Measurements from ENCODE around the gene MARVELD1. TPM values are rescaled to one million over a fixed set of nuclear protein-coding genes. Genes with fewer than 3 reads are reported as not detected.

MARVELD1 gene
- total and polyA plus RNA-seq, 2 of the 4 experiments (the other 2 are of a cell fraction) = 12.0 to 68.1 TPM

- no peak for TF ChIP-seq FOS (IDR thresholded peaks at IDR 0.05; ENCODE audit: low read depth, low read length)
- TF ChIP-seq, protein P1, sequence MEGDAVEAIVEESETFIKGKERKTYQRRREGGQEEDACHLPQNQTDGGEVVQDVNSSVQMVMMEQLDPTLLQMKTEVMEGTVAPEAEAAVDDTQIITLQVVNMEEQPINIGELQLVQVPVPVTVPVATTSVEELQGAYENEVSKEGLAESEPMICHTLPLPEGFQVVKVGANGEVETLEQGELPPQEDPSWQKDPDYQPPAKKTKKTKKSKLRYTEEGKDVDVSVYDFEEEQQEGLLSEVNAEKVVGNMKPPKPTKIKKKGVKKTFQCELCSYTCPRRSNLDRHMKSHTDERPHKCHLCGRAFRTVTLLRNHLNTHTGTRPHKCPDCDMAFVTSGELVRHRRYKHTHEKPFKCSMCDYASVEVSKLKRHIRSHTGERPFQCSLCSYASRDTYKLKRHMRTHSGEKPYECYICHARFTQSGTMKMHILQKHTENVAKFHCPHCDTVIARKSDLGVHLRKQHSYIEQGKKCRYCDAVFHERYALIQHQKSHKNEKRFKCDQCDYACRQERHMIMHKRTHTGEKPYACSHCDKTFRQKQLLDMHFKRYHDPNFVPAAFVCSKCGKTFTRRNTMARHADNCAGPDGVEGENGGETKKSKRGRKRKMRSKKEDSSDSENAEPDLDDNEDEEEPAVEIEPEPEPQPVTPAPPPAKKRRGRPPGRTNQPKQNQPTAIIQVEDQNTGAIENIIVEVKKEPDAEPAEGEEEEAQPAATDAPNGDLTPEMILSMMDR (conservative IDR thresholded peaks at IDR 0.05; ENCODE audit: low read depth, low read length) = no peak
- TF ChIP-seq, protein P2, sequence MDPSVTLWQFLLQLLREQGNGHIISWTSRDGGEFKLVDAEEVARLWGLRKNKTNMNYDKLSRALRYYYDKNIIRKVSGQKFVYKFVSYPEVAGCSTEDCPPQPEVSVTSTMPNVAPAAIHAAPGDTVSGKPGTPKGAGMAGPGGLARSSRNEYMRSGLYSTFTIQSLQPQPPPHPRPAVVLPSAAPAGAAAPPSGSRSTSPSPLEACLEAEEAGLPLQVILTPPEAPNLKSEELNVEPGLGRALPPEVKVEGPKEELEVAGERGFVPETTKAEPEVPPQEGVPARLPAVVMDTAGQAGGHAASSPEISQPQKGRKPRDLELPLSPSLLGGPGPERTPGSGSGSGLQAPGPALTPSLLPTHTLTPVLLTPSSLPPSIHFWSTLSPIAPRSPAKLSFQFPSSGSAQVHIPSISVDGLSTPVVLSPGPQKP (IDR thresholded peaks at IDR 0.05; ENCODE audit: borderline replicate concordance, low read depth, low read length) = no peak
- TF ChIP-seq CEBPB (IDR thresholded peaks at IDR 0.05; ENCODE audit: low read depth, low read length) = no peak
- no peak for TF ChIP-seq MAZ (IDR thresholded peaks at IDR 0.05; ENCODE audit: borderline replicate concordance, low read depth, low read length)
- no peak for TF ChIP-seq RAD21 (IDR thresholded peaks at IDR 0.05; ENCODE audit: low read length)
- no peak for TF ChIP-seq POLR2A (IDR thresholded peaks at IDR 0.05; ENCODE audit: low read depth, low read length)
- no peak for TF ChIP-seq MXI1 (IDR thresholded peaks at IDR 0.05; ENCODE audit: borderline replicate concordance, low read depth, low read length)
- no peak for TF ChIP-seq CHD1 (IDR thresholded peaks at IDR 0.05; ENCODE audit: low read depth, low read length)
- no peak for TF ChIP-seq RCOR1 (IDR thresholded peaks at IDR 0.05; ENCODE audit: insufficient replicate concordance, low read length)
- TF ChIP-seq, protein P3, sequence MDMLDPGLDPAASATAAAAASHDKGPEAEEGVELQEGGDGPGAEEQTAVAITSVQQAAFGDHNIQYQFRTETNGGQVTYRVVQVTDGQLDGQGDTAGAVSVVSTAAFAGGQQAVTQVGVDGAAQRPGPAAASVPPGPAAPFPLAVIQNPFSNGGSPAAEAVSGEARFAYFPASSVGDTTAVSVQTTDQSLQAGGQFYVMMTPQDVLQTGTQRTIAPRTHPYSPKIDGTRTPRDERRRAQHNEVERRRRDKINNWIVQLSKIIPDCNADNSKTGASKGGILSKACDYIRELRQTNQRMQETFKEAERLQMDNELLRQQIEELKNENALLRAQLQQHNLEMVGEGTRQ (IDR thresholded peaks at IDR 0.05; ENCODE audit: low read depth, low read length) = no peak
- TF ChIP-seq BHLHE40 (IDR thresholded peaks at IDR 0.05; ENCODE audit: low read depth, low read length) = no peak
- TF ChIP-seq MAFK (IDR thresholded peaks at IDR 0.05; ENCODE audit: low read depth, low read length) = no peak
Measured at GRCh38 chr10:97766996-97767924, 53.7 kb downstream of the MARVELD1 start.

More at GRCh38 chr10:97766996-97767924, 53.7 kb downstream of the MARVELD1 start:
- H2AK5ac ChIP-seq (ENCODE audit: low read depth, low read length) = no peak overlapping the region
- no peaks in the 10 kb centered on the region for H3K9me3 ChIP-seq (ENCODE audit: control insufficient read depth, insufficient read depth, low read length)
- no peak overlapping the region for H2AK9ac ChIP-seq (replicated peaks; ENCODE audit: low read depth, low read length, poor library complexity)
- WGBS, 2 experiments (ENCODE audit: extremely low coverage in 2 of 2, insufficient read length in 1 of 2) = 99% methylated on average over 9 of the region's 22 CpGs; no CpG with 5 or more reads in 1 of the 2 experiments
- H2AFZ ChIP-seq (replicated peaks; ENCODE audit: low read length, poor library complexity) = no peak overlapping the region
- no peak overlapping the region for H3K27ac ChIP-seq (ENCODE audit: insufficient read depth, low read length)
- DNase-seq (no peak), ATAC-seq (ENCODE audit: low read depth) (no peak)
- H2BK5ac ChIP-seq (ENCODE audit: low read depth, low read length, poor library complexity, severe bottlenecking) = no peak overlapping the region
- peaks cover 3% of the 10 kb centered on the region; the same call in 1 of the 2 replicates for H3K36me3 ChIP-seq (ENCODE audit: control insufficient read depth, insufficient read depth, low read length)
- CTCF ChIA-PET = no interaction called here
- no peak overlapping the region for H3K23ac ChIP-seq (ENCODE audit: low read depth, low read length)
- no peak overlapping the region for H3K18ac ChIP-seq (ENCODE audit: low read depth, low read length)
- in situ Hi-C loops (cut with MboI; ENCODE audit: low sequenced_read_pairs) (no loop called here), dilution Hi-C loops (cut with HindIII; ENCODE audit: low sequenced_read_pairs, unreplicated experiment) (no loop called here), intact Hi-C loops (cut with micrococcal nuclease) (no loop called here)
- H3K27me3 ChIP-seq (ENCODE audit: control insufficient read depth, insufficient read depth, low read length) = peaks cover 29% of the 10 kb centered on the region
- no peak overlapping the region for H2BK15ac ChIP-seq (ENCODE audit: low read depth, low read length)
- H3K79me1 ChIP-seq (ENCODE audit: low read depth in 1 of 2, low read length in 2 of 2) = no peaks in the 10 kb centered on the region
- no peak overlapping the region for H3K9ac ChIP-seq (ENCODE audit: low read depth, low read length)
- H2BK120ac ChIP-seq (ENCODE audit: low read depth, low read length) = no peak overlapping the region
- no peaks in the 10 kb centered on the region for H4K20me1 ChIP-seq (ENCODE audit: insufficient read depth, low read length)
- BruUV-seq (replicated peaks) = no TSS peak
- POLR2A ChIA-PET (ENCODE audit: unreplicated experiment) = no interaction called here
- H3K9me1 ChIP-seq (ENCODE audit: insufficient read depth, low read length) = no peaks in the 10 kb centered on the region
- H3K4me2 ChIP-seq (ENCODE audit: low read depth, low read length) = no peak overlapping the region
- H3K14ac ChIP-seq (replicated peaks; ENCODE audit: low read depth, low read length) = no peak overlapping the region
- no peak overlapping the region for H2BK20ac ChIP-seq (ENCODE audit: low read depth, low read length)
- H3K4ac ChIP-seq (ENCODE audit: low read depth, low read length) = no peak overlapping the region
- no peak overlapping the region for H3K56ac ChIP-seq (ENCODE audit: extremely low read depth, insufficient read depth, low read length)
- no peak overlapping the region for H4K5ac ChIP-seq (ENCODE audit: low read depth, low read length)
- no peak overlapping the region for H3K4me3 ChIP-seq (ENCODE audit: insufficient read depth, low read depth, low read length)
- no peak overlapping the region for H4K91ac ChIP-seq (ENCODE audit: insufficient read depth, low read depth, low read length)
- no peak overlapping the region for H4K8ac ChIP-seq (ENCODE audit: low read depth in 2 of 2, low read length in 2 of 2)
- H3K4me1 ChIP-seq (ENCODE audit: control insufficient read depth, insufficient read depth, low read length) = 0 out of 2 replicates have a peak, but pooled peaks cover 2% of the 10 kb centered on the region

Measured in IMR-90 (cell line).